Muscle of arm (tissue), 12 donors: ENCODE results near the gene KIFC1. TPM values are rescaled to one million over a fixed set of nuclear protein-coding genes. Genes with fewer than 3 reads are reported as not detected.

Experiments used
- DNase-seq: peaks from one replicate; pipeline ENCODE4 v3.0.0-alpha.2; 2013
- polyA plus RNA-seq, 12 donors: library from polyadenylated mRNA; unstranded; fragments of 120-200 nt; gene quantifications; one replicate each; pipeline ENCODE4 v1.2.1, GENCODE V29; 2013; ENCODE audit not compliant: insufficient read length in 12 of 12

The KIFC1 gene
- polyA plus RNA-seq, 12 donors: 15.2 to 39.0 (median 23.6) TPM; not detected in 1

- no peak for DNase-seq
Measured at GRCh38 chr6:33410711-33411631, 19.3 kb downstream of the KIFC1 start, which contains the start of gene PHF1. PHF1 (plus strand) TSS chr6:33411014; CDS start chr6:33412264, 1,250 bp downstream.

GRCh38 chr6:33411632-33412005 is 20.0 kb downstream of the KIFC1 start:
- no peak for DNase-seq

- no peak for DNase-seq
Measured at GRCh38 chr6:33412140-33413009, 20.8 kb downstream of the KIFC1 start.

GRCh38 chr6:33413241-33414120 is 21.9 kb downstream of the KIFC1 start:
- no peak for DNase-seq

- DNase-seq: no peak
Measured at GRCh38 chr6:33414592-33415271, 23.1 kb downstream of the KIFC1 start.

GRCh38 chr6:33415831-33416230 is 24.2 kb downstream of the KIFC1 start:
- no peak for DNase-seq

- DNase-seq: no peak
Measured at GRCh38 chr6:33416386-33417127, 24.9 kb downstream of the KIFC1 start.

GRCh38 chr6:33417128-33417902 is 25.7 kb downstream of the KIFC1 start:
- no peak for DNase-seq

- DNase-seq: peak; percentile 100
Measured at GRCh38 chr6:33417903-33418689, 26.5 kb downstream of the KIFC1 start, which contains the start of gene CUTA. CUTA (minus strand) TSS chr6:33418107; CDS start chr6:33418000, 107 bp downstream.

- DNase-seq: no peak
Measured at GRCh38 chr6:33418690-33419291, 27.2 kb downstream of the KIFC1 start.

GRCh38 chr6:33419580-33420490 is 28.2 kb downstream of the KIFC1 start, which contains the start of gene SYNGAP1:
SYNGAP1 (plus strand) TSS chr6:33420065; CDS start chr6:33420265, 200 bp downstream.
- peak; percentile 75 for DNase-seq

- DNase-seq: no peak
Measured at GRCh38 chr6:33420491-33421343, 29.1 kb downstream of the KIFC1 start.

GRCh38 chr6:33421344-33421643 is 29.7 kb downstream of the KIFC1 start:
- no peak for DNase-seq

GRCh38 chr6:33423777-33424176 is 32.2 kb downstream of the KIFC1 start:
- DNase-seq: no peak

GRCh38 chr6:33424855-33425667 is 33.4 kb downstream of the KIFC1 start:
- DNase-seq: no peak
